K562 treated with DMSO at 1 percent for 48 hours (cell line): Measurements from ENCODE around the gene GUCA2B. TPM values are rescaled to one million over a fixed set of nuclear protein-coding genes. Genes with fewer than 3 reads are reported as not detected.

Source experiments
- total RNA-seq: library from RNA; unstranded; fragments of 300-600 nt; gene quantifications from 2 replicates; pipeline ENCODE4 v1.2.3, GENCODE V29; 2022; ENCODE audit warnings: low replicate concordance; ENCODE audit errors: extremely low read depth

GUCA2B gene
- total RNA-seq: not detected in 2 replicates

DNA sequence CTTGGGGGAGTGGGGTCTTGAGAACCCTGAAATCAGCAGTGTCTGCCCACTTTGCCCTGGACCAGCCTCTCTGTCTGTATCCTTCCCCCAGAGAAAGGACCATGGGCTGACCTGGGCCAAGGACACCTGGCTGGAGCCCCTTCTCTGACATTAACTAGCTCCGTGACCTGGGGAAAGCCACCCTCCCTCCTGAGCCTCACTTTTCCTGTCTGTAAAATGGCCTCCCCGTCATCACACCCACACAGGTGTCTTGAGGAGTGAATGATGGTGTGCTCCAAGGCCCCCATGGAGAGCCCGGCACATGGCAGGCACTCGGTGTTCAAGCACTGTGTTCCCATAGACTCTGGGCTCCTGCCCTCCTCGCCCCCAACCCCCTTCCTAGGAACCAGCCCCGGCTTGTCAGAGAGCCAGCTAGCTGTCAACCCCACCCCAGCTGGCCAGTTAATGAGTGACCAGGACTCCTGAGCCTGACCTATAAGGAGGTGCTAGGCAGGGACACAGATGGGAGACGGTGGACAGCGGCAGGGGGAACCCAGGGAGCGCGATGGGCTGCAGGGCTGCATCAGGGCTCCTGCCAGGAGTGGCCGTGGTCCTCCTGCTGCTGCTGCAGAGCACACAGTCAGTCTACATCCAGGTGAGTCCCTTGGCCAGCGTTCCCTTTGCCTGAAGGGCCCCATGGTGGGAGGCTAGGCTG is at the start of gene GUCA2B:
TSS of gene GUCA2B (plus strand) at position 504 of the 694 bp plus-strand sequence. CDS start at position 545, 41 bp downstream.

DNA sequence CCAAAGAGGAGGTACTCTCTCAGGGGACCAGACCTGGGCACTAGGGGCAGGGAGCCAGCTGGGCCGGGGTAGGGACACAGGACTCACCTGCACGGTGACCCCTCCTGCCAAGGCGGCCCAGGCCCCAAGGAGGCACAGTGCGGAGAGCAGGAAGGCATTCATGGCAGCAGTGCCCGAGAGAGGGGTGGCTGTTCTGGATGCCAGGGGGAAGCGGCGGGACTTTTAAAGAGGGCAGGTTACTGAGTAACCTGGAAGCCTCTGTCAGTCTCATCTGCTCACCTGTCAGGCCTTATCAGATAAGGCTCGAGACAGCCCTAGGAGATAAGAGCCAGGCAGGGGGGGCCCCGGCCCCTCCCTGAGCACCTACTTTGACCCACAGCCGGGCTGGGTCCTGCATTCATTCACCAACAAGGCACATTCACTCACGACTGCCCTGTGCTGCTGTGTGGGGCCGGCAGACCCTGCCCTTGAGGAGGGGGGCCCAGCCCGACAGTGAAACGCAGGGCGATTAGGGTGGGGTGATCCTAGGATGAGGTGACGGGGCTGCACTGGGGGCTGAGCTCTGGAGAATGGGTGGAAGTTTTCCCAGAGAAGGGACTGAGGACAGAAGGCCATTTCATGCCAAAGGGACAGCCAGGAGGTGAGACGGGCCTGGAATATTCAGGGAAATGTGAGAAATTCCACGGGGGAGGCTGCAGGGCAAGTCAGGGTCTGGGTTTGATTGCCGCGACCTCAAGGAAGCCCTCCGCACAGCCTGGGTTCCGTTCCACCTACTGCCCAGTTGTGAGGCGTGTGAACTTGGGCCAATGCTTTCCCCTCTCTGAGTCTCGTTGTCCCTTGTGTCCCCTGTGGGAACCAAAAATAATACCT is 11.6 kb downstream of the GUCA2B start, which contains the start of gene GUCA2A:
TSS of gene GUCA2A (minus strand) at position 195 of the 870 bp plus-strand sequence. CDS start at position 162, 33 bp downstream.

Other genes starting within 250 kb of the GUCA2B start
- not detected in 2 replicates for gene HIVEP3, start 234.5 kb upstream of the GUCA2B start, total RNA-seq
- not detected in 2 replicates for gene GUCA2A, start 11.3 kb downstream of the GUCA2B start, total RNA-seq
- not detected in 2 replicates for gene FOXJ3, start 181.8 kb downstream of the GUCA2B start, total RNA-seq
- not detected in 2 replicates for gene RIMKLA, start 227.4 kb downstream of the GUCA2B start, total RNA-seq